ENCODE data around the gene SYT3.

DNA sequence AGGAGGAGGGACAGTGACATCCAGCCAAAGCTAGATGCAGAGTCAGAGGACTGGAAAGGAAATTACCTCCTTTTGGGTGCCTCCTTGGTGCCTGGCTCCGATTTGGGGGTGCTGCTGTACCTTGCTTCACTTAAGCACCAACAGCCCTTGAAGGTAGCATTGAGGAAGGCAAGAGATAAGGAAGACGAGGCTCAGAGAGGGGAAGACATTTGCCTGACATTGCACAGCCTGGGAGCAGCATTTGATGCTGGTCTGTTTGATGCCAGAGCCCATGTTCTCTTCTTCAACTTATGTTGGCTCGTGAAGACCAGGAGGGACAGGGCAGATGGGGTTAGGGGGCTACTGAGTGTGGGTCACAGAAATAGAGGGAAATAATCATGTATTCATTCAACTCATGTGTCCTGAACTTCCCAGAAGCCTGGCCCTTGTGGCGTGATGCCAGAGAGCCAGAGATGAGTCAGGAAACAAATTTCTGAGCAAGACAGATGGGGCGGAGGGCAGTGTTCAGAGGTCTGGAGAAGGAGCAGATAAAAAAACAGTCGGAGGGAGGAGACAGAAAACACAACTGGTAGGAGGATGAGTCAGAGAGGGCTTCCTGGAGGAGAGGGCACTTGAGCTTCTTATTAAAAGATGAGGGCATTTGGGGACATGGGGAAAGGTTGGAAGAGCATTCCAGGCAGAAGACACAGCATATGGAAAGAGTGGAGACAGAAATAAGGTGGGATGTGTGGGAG lies 6.6 kb upstream of the SYT3 start:
- TF ChIP-seq, protein P1, sequence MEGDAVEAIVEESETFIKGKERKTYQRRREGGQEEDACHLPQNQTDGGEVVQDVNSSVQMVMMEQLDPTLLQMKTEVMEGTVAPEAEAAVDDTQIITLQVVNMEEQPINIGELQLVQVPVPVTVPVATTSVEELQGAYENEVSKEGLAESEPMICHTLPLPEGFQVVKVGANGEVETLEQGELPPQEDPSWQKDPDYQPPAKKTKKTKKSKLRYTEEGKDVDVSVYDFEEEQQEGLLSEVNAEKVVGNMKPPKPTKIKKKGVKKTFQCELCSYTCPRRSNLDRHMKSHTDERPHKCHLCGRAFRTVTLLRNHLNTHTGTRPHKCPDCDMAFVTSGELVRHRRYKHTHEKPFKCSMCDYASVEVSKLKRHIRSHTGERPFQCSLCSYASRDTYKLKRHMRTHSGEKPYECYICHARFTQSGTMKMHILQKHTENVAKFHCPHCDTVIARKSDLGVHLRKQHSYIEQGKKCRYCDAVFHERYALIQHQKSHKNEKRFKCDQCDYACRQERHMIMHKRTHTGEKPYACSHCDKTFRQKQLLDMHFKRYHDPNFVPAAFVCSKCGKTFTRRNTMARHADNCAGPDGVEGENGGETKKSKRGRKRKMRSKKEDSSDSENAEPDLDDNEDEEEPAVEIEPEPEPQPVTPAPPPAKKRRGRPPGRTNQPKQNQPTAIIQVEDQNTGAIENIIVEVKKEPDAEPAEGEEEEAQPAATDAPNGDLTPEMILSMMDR (IDR thresholded peaks at IDR 0.05; ENCODE audit: poor library complexity, severe bottlenecking), result no peak
- no peak for TF ChIP-seq EZH2 (IDR thresholded peaks at IDR 0.05; ENCODE audit: borderline replicate concordance, insufficient read depth, low read length, poor library complexity, severe bottlenecking)
- no peak for TF ChIP-seq RAD21 (conservative IDR thresholded peaks at IDR 0.05)
- no peak for TF ChIP-seq TAF1 (IDR thresholded peaks at IDR 0.05; ENCODE audit: low read depth)
- TF ChIP-seq SMC3 (conservative IDR thresholded peaks at IDR 0.05; ENCODE audit: poor library complexity), result no peak
- no peak for TF ChIP-seq POLR2AphosphoS5 (IDR thresholded peaks at IDR 0.05)
- TF ChIP-seq MXI1 (conservative IDR thresholded peaks at IDR 0.05; ENCODE audit: poor library complexity, severe bottlenecking), result no peak
- TF ChIP-seq, protein P2, sequence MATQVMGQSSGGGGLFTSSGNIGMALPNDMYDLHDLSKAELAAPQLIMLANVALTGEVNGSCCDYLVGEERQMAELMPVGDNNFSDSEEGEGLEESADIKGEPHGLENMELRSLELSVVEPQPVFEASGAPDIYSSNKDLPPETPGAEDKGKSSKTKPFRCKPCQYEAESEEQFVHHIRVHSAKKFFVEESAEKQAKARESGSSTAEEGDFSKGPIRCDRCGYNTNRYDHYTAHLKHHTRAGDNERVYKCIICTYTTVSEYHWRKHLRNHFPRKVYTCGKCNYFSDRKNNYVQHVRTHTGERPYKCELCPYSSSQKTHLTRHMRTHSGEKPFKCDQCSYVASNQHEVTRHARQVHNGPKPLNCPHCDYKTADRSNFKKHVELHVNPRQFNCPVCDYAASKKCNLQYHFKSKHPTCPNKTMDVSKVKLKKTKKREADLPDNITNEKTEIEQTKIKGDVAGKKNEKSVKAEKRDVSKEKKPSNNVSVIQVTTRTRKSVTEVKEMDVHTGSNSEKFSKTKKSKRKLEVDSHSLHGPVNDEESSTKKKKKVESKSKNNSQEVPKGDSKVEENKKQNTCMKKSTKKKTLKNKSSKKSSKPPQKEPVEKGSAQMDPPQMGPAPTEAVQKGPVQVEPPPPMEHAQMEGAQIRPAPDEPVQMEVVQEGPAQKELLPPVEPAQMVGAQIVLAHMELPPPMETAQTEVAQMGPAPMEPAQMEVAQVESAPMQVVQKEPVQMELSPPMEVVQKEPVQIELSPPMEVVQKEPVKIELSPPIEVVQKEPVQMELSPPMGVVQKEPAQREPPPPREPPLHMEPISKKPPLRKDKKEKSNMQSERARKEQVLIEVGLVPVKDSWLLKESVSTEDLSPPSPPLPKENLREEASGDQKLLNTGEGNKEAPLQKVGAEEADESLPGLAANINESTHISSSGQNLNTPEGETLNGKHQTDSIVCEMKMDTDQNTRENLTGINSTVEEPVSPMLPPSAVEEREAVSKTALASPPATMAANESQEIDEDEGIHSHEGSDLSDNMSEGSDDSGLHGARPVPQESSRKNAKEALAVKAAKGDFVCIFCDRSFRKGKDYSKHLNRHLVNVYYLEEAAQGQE (IDR thresholded peaks at IDR 0.05; ENCODE audit: borderline replicate concordance), result no peak
